Skin of body (tissue), 2 donors: ENCODE results near the gene FOXA2. TPM values are rescaled to one million over a fixed set of nuclear protein-coding genes. Genes with fewer than 3 reads are reported as not detected.

Experiments used
- DNase-seq: peaks from one replicate; lab custom pipeline; 2025; lab: John Stamatoyannopoulos, UW
- total RNA-seq: library from RNA; depleted of rRNA; stranded (reverse); fragments of >200 nt; gene quantifications from one replicate; pipeline ENCODE4 v1.2.3, GENCODE V29; 2014

The FOXA2 gene
- total RNA-seq, 1 donor from 2014 or later, result not detected

DNA sequence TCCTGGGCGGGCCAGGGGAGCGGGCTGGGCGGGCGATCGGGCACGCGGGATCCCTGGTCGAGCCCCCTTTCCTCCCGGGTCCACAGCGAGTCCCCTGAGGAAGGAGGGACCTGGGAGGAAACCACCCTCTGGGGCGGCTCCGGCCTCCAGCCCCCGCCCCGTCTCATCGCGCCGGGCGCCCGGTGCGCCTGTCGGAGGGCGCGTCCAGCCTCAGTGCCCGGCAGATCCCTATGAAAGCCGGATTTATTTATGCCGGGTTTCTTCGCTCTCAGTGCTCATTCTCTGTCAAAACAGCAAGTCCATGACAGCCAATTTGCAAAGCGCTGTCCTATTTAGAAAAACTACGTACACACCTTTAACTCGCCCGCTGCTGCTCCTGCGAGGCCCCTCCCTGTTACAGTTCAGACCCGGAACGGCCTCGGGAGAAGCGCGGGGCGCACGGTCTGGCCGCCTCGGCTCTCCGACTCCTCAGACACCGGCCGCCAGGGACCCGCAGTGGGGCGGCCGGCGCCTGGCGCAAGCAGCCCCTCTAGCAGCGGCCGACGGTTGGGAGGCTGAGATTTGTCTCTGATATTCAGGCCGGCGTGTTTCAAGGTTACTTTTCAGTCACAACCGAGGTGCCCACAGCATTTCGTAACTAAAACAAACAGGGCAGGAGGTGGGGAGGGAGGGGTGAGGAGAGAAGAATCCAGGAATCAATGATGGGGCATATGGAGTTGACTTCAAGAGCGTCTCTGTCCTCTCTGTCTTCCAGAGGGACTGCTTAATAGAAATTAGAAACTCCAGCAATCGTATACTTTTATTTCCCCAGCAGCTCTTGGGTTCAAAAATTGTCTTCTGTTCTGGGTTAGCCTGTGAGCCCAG is 782 bp upstream of the FOXA2 start:
- no peak for DNase-seq

- DNase-seq, result no peak
These were observed 425 bp downstream of the FOXA2 start for GRCh38 chr20:22583773-22584521.

DNA sequence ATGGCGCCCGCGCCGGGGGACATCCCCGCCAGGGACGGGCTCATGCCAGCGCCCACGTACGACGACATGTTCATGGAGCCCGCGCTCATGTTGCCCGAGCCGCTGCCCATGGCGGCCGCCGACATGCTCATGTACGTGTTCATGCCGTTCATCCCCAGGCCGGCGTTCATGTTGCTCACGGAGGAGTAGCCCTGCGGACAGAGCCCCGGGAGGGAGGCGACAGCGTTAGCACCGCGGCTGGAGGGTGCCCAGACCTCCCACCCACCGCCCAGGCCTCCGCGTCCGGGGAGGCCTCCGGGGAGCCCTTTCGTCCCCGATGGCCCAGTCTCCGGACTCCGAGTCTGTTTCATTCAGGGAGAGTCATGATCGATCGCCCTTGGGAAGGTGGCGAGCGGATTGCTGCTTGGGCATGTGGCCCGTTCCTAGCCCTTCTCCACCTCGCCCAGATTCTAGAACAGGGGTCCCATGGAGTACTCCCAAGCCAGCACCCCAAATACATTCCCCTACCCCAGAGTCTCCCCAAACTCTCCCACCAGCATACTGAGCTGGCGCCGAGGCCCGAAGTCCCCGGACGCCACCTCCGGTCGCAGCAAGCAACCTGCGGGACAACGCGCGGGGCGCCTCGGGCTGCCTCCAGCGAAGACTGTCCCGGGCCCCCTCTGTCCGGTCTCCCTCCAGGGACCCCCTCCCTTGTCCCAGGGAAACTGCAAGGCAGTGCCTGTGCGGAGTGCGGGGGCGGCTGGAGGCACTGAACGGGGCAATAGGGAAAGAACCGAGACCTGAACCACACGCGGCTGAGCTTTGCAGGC is 1.2 kb downstream of the FOXA2 start:
- DNase-seq, result no peak

- DNase-seq, result no peak
These were observed 1.9 kb downstream of the FOXA2 start for GRCh38 chr20:22582386-22582963.

DNA sequence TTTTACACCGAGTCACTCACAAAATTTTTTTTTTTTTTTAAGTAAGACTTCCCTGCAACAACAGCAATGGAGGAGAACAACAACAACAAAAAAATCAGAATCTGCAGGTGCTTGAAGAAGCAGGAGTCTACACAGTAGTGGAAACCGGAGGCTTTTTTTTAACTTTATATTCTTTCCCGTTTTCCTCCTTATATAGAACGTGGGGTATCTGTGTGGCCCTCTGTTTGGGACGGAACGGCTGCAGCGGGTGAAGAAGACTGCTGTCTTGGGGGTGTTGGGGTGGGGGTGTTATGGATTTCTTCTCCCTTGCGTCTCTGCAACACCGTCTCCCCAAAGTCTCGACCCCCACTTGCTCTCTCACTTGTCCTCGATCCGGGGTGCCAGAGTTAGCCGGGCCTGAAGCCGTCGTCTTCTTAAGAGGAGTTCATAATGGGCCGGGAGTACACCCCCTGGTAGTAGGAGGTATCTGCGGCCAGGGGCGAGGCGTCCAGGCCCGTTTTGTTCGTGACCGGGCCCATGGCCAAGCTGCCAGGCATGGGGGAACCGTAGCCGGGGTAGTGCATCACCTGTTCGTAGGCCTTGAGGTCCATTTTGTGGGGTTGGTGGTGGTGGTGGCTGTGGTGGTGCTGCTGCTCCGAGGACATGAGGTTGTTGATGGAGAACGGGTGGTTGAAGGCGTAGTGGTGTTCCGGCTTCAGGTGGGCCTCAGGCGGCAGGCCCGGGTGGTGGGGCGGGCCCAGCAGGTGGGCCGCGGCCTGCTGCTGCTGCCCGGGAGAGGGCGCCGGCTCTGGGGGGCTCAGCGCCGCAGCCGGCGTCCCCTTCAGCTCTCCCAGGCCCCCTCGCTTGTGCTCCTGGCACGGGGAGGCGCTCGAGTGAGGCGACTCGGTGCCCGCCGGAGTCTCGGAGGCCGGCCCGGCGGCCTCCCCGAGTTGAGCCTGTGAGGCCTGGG is 2.7 kb downstream of the FOXA2 start:
- DNase-seq, result no peak

DNA sequence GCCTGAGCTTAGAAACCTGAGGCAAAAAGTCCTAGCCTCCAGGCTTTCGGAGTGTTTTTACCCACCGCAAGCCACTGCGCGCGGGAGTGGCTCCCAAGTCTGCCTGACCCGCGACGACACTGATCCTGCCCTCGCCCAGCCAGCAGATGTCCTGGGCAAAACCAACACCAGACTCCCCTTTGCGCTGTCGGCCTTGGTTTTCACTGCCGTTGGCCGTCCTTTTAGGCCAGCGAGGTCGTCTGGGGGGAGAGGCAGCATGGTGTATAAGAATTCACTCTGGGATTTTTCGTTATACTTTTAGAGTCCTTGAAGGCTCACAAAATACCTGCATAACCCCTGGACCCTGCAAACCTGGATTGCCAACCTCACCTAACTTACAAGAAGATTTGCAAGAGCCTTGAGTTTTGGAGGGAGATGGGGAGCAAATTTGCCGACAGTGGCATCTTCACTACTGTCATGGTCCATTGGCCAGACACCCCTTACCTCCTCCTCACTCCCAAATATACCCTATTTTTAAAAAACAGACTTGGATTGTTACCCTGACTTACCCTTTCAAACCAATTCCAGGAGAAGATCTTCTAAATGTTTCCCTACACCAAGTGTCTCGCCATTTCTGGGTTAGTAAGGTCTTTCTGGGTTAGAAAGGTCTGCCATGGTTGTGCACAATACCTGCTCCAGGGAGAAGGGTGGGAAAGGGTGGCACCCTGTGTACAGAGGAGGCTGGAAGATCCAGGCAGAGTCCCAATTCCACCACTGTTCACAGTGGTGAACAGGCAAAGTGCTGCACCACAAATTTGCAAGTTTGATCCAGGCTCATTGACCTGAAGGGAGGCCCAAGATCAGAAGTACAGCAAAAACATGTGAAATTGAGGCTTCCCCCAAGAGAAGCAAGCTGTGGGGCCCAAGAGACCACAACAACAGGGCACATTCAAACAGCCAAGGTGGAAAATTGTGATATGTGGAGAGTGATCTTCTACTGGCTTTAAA is 4.4 kb downstream of the FOXA2 start:
- DNase-seq, result no peak

GRCh38 chr20:22579119-22579427 is 5.3 kb downstream of the FOXA2 start:
- no peak for DNase-seq

- DNase-seq, result no peak
These were observed 5.9 kb downstream of the FOXA2 start for GRCh38 chr20:22578221-22579118.

GRCh38 chr20:22577515-22578220 is 6.7 kb downstream of the FOXA2 start:
- DNase-seq, result no peak

DNA sequence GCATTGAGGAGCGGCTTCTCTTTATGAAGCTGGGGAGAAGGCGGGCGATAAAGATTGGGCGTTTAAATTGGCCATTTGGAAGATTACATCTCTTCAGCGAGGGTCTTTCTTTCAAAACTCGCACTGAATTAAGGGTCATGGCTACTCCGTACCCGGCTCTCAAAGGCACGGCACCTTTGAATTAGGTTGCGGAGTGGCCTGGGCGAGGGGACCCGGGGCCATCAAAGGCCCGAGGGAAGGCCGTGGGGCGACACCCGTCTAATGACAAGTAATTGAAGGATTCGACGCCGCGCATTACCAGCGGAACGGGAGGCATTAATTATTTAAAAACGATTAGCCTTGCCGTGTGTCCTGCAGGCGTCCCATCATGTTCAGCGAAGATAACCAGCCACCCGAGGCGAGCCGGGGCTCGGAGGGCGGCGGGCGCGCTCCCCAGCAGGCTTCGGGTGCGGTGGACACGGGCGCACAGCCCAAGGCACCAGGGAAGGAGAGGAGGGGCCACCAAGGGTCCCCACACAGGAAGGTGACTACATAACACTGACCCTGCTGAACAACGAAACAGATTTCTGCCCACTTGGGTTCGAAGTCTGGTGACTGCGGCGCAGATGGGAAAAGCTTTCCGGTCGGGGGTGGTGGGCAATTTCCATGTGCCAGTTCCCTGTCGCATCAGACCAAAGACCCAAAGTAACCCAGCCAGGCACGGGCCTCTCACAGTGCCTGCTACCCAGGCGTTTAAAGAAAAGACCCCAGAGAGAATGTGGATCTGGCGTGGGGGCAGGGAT is 7.4 kb downstream of the FOXA2 start:
- DNase-seq, result no peak

DNA sequence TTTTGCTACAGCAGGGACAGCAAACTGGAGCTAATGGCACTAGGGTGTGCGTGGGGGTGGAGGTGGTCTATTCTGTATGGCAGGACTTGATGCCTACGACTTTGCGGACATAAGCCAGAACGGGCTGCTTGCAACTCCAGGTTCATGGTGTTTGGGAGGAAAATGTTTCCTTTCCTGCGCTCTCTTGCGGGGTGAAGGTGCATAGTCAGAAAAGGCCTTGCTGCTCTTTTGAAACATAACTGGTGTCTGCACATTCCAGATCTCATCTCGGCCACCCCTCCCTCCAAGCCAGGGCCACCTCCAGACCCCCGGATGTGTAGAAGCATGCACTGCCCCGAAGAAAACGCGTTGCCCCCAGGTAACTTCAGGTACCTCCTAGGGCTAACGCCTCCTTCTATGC is 8.1 kb downstream of the FOXA2 start:
- DNase-seq, result no peak

- no peak for DNase-seq
These were observed 8.6 kb downstream of the FOXA2 start for GRCh38 chr20:22575737-22576136.

DNA sequence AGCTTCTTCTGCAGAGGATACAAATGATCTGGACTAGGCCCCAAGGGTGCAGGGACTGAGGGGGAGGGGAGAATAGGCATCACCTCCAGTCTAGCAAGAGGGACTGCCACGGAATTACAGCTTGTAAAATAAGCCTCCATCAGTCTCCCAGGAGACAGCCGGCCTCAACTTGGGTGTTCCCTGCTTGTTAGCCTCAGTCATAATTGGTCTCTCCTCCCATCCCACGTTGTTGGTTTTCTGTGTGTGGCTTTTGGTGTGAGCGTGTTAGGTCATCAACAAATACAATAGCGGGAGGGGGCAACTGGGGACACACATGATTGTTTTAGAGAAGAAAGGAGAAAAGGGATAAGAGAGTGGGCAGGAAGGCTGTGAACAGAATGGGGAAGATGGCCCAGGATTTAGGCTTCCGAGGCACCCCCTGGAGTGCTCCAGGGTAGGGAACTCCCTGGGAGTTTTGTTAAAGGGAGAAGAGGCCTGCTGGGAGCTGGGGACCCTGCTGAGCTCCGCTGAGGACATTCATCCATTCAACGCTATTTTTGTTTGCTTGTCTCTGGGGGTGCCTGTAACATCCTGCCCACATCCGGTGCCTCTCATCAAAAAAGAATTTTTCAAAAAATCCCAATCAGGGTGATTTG is 9.2 kb downstream of the FOXA2 start:
- DNase-seq, result no peak

DNA sequence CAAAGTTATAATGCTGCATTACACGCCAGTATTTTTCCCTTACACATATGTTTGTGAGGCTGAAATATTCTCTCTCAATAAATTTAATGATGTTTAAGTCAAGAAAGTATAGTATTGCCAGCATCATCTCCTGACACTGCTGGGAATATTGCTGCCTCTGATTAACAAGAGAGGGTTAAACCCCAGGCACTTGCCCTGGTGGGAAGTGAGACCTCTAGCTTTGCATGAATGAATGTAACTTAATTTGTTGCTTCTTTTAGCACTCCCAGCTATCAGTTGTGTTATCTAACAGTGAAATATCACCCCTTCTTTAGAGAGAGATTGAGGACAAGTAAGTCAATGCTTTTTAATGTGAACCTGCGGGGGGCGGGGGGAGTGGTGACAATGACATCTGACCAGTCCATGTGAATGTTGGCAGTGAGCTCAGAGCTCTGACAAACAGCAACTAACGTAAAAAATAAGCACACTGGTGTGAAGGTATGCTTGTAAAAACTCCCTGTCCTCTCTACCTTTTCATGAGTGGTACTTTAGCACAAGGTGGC is 9.8 kb downstream of the FOXA2 start:
- no peak for DNase-seq

DNA sequence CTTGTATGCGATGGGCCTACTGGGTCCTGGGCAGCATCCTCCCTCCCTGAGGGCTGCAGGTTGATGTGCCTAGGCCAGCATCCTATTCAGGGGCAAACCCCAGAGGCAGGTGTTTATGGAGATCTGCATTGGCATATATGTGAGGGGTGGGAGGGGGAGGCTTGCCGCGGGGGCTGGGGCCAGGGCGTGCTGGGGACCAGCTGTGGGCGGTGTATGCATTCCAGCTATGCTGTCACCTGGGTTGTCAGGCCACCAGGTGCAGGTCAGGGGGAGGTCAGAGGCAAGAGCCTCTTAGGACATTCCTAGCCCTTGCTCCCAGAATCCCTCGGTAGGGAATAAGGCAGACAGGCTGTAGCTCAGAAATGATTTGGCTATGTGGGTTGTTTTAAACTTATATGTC is 11.9 kb downstream of the FOXA2 start:
- DNase-seq, result no peak

- no peak for DNase-seq
These were observed 12.3 kb downstream of the FOXA2 start for GRCh38 chr20:22572023-22572422.
